Cerebellar nuclear complex (tissue), 1 donor: ENCODE measurements around the gene RPL10.

Experiments used
- DNase-seq, 2 experiments: peaks; one replicate each; lab custom pipeline; 2025; lab: John Stamatoyannopoulos, UW

Gene RPL10

DNA sequence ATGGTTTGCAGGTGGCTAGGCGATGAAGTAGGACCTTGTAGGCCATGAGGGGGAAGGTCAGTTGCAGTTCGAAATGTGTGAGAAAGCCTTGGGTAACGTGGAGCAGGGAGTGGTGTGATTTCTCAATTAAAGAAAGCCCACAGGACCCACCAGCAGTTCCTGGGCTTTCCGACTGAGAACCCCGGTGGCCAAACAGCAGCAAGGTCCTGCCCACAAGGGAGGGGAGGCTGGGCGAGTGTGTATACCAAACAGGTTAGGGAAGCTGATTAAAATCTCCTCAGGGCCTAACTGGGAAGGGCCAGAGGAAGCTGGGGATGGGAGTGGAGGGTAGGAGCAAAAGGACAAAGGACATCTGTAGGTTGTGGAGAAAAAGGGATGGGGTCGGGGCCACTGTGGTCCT lies 32.7 kb downstream of the RPL10 start:
- no peak for DNase-seq

DNA sequence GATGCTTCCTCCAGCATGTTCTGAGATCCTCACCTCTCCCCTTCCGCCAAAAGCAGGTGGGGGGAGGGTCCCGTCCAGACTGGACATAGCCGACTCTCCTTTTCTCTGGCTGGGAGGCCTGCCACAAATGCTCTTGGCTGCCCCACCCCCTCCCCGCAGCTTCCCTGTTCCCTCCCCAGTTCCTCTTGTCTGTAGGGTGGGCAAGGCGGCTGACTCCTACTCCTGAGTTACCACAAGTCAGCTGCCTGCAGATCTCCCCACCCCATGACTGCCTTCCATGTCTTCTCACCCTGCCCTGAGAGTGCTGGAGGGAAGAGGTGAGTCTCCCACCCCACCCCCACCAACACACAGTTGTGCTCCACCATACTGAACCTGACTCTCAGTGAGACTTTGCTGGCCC lies 33.2 kb downstream of the RPL10 start:
- DNase-seq: no peak

DNA sequence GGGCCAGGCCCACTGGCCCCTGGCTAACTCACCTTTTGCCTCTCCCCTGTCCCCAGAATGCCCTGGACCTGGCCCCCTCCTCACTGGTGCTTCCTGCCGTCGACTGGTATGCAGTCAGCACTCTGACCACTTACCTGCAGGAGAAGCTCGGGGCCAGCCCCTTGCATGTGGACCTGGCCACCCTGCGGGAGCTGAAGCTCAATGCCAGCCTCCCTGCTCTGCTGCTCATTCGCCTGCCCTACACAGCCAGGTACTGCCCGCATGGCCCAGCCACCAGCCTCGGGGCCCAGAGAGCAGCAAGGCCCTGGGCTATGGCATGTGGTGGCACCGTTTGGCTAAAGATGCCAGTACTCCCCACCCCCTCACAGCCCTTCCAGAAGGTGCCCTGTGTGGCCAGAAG lies 34.0 kb downstream of the RPL10 start:
- no peak for DNase-seq

DNA sequence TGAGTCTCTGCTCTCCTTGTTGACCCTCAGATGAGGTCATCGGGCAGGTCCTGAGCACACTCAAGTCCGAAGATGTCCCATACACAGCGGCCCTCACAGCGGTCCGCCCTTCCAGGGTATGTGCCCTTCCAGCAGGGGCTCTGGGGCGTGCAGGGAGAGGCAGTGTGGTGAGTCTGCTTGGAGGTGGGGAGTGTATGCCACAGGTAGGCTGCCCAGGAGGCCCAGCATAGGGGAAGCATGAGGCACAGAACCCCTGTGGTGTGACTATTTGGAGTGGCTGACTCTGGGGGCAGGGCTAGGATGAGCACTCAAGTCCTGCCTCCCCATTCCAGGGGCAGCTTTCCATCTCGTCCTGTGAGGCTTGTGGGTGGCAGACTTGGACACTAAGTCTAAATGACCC lies 35.4 kb downstream of the RPL10 start:
- no peak for DNase-seq

DNA sequence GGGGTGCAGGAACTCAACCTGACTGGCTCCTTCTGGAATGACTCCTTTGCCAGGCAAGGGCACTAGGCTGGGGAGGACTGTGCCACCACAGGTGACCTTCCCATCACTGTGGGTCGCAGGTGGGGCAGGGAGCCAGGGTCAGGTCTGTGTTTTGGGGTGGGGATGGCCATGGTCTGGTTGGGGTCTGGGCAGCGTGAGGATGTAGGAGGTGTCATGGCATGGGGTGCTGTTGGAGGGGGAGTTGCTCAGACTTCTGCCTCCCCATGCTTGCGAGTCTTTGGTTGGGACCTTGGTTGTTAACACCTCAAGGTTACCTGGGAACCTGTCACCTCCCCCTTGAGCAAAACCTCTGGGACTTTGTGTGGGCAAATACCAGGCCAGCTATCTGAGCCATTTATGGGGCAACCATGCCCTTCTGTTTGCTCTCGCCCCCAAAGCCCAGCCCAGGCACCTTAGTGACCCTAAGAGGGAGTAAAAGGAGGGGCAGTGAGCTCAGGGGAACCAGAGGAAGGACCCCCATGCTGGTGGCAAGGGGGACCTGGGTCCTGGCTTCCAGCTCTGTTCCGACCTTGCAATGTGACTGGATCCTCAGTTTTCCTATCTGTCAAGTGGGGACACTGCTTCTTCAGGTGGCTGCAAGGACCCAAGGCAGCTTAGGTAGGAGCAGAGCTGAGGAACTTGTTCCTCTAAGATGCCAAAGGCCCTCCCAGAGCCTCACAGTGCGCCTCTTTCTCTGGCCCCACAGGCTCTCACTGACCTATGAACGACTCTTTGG lies 36.4 kb downstream of the RPL10 start:
- DNase-seq: no peak

DNA sequence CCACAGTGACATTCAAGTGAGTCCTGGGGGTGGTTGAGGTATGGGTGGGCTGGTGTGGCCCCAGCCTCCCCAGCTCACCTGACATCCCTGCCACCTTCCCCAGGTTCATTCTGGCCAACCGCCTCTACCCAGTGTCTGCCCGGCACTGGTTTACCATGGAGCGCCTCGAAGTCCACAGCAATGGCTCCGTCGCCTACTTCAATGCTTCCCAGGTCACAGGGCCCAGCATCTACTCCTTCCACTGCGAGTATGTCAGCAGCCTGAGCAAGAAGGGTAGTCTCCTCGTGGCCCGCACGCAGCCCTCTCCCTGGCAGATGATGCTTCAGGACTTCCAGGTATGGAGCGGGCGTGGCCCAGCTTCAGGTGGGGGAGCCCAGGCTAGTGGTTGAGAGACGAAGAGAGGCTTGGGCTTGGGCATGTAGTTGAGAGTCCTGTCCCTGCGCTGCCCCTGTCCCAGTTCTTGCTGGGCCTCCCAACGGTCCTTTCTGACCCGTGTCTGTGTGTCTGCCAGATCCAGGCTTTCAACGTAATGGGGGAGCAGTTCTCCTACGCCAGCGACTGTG lies 37.1 kb downstream of the RPL10 start:
- DNase-seq: no peak

DNA sequence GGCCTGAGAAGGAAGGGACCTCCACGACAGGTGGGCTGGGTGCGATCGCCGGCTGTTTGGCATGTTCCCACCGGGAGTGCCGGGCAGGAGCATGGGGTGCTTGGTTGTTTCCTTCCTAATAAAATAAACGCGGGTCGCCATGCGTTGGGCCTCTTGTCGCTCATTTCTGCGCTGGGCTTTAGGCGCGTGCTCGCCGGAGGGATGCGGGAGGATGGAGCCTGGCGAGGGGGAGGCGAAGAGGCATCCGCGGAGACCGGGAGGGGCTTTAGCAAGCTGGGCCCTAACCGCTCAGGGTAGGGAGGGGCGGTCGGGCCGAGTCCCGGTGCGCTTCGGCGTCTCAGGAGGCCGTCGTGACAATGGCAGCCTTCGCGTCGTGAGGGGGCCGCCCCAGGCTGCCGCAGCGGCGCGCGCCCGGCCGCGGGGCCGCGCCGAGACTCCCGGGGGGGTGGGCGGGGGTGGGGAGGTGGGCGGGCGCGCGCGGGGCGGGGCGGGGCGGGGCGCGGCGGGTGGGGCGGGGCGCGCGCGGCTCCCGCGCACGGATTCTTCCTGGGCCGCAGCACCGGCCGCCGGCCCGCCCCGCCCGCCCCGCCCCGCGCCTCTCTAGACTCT lies 38.3 kb downstream of the RPL10 start:
- no peak for DNase-seq

DNA sequence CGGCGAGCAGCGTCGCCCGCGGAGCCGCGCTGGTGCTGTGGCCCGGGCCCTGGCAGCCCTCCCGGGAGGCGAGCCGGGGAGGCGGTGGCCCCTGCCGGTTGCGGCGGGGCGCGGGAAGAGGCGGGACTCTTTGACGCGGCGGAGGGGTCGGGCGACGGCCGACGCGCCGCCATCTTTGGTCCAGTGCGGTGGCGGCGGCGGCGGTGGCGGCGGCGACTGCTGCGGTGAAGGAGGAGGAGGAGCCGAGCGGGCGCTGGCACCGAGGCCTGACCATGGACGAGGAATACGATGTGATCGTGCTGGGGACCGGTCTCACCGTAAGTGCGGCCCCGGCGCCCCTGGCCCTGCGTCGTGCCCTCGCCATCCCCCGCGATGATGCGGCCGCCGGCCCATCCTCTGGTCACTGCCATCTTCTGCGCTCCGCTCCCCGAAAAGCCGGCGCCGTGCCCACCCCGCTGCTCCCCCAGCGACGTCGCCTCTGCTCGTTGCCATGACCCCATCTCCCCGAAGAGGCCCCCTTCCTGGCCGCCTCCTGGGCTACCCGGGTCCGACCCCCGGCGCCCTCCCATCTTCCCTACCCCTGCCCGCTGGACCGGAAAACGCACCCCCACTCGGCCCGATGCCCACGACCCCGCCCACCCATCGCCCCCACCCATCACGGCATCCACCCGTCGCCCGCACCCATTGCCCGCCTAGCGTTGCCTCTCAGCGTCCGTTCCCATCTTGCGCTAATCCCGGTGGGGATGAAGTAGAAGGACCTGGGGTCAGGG lies 39.0 kb downstream of the RPL10 start, which contains the start of gene GDI1:
Gene GDI1 (plus strand): TSS at position 172 of the 770 bp plus-strand sequence. CDS start 101 bp downstream, at position 273.
- DNase-seq: no peak

DNA sequence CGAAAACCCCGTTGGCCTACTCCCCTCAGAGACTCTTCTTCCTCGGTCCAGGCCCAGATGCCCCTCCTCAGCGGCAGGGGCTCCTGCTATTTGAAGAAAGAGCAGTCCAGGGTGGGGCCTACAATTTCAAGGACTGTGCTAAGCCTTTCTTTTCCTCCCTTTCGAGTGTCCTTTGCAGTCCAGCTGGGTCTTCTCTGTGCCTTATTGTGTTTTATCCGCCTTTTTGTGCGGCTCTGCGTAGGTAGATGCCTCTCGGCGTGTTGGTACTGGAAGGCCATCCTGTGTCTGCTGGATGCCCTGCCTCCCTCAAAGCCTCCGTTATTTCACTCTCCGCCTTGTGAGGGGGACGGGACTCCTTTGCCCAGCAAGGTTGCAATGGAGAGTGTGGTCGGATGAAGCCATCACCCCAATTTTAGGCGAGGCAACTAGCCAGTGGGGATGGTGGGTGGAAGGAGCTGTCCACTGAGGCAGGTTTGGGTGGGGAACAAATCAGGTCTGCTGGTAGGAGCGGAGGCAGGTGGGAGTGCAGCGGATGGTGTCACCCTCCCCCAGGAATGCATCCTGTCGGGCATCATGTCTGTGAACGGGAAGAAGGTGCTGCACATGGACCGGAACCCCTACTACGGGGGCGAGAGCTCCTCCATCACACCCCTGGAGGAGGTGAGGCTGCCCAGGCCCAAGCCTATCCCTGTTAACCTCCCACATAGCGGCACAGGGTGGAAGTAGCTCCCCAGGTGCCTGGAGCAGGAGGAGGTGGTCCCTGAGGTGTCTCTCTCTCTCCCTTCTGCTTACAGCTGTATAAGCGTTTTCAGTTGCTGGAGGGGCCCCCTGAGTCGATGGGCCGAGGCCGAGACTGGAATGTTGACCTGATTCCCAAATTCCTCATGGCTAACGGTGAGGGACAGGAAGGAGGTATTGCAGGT lies 40.1 kb downstream of the RPL10 start:
- DNase-seq: no peak

DNA sequence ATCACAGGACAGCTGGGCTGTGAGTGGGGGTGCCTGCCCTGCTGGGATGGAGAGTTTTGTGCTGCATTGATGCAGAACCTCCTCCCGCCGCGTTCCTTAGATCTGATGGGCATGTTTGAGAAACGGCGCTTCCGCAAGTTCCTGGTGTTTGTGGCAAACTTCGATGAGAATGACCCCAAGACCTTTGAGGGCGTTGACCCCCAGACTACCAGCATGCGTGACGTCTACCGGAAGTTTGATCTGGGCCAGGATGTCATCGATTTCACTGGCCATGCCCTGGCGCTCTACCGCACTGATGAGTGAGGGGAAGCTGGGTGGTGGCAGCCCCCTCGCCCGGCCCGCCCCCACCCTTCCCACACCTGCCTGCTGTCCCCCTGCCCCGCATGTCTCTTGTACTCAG lies 41.7 kb downstream of the RPL10 start:
- DNase-seq: no peak

DNA sequence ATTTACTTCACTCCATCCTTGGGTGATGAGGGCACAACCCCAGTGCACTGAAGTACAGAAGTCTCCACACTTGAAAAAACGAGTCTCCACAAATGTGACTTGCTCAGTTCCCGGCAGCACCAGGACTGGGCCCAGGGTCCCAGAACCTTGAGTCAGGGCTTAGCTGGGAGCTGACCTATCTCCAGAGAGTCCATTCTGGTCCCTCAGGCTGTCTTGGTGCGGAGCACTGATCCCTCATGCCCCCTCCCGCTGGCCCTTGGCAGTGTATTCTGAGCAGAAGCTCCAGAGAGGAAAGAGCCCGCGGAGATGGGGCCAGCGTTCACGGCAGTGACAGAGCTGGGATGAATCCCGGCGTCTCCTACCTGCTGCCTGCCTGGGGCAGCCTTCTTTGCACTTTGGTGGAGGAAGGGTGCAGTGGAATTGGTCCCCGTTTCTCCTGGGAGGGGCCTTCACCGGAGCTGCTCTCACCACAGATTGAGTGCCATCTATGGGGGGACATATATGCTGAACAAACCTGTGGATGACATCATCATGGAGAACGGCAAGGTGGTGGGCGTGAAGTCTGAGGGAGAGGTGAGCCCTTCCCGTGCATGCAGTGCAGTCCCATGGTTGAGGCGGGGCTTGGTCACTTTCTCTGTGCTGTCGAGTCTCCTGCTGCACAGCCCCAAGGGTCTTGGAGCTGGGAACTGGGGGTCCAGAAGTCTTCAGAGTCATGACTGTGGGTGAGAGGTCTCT lies 42.6 kb downstream of the RPL10 start:
- DNase-seq: no peak

DNA sequence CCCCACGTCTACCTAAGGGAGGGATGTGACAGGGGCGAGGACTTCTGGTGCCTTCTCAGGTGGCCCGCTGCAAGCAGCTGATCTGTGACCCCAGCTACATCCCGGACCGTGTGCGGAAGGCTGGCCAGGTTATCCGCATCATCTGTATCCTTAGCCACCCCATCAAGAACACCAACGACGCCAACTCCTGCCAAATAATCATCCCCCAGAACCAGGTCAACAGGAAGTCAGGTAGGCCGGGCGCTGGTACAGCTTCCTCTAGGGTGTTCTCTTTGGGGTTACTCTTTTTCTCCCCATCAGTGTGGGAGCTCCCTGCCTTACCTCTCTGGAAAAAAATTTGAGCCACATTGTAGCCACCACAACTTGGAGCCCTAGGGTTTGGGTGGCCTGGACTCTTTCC lies 43.4 kb downstream of the RPL10 start:
- DNase-seq: no peak

DNA sequence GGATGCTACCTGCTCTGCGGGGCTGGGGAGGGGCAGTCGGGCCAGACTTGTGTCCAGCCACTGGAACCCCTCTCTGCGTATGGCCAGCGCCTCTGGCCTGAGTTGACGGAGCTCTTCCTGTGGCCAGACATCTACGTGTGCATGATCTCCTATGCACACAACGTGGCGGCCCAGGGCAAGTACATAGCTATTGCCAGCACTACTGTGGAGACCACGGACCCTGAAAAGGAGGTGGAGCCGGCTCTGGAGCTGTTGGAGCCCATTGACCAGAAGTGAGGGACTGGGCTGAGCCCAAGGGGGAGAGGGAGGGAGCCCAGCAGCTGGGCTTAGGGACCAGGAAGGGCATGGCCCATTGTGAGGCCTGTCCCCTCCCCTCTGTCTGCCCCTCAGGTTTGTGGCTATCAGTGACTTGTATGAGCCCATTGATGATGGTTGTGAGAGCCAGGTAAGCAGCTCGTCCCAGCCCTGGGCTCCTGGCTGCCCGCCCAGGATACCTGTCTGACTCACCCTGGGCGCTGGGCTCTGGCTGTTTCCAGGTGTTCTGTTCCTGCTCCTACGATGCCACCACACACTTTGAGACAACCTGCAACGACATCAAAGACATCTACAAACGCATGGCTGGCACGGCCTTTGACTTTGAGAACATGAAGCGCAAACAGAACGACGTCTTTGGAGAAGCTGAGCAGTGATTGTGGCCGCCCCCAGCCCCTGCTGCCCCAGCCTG lies 44.0 kb downstream of the RPL10 start:
- DNase-seq: no peak

DNA sequence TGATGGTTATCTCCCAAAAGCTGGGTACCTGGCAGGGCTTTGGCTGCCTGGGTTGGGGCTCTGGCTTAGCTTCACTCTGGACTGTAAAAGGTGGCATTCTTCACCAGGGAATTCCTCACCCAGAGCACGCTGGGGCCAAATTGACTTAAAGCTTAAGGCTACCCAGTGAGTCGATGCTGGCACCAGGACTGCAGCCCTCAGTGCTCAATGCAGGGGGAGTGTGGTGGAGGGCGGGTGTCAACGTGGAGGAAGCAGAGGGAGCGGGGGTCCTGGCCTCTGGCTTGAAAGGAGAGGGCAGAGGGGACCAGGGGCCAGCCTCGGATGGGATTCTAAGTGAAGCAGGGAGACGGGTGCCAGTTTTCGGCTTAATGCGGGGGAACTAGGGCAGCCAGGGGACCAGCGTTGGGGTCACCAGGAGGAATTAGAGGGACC lies 45.3 kb downstream of the RPL10 start:
- DNase-seq: no peak

DNA sequence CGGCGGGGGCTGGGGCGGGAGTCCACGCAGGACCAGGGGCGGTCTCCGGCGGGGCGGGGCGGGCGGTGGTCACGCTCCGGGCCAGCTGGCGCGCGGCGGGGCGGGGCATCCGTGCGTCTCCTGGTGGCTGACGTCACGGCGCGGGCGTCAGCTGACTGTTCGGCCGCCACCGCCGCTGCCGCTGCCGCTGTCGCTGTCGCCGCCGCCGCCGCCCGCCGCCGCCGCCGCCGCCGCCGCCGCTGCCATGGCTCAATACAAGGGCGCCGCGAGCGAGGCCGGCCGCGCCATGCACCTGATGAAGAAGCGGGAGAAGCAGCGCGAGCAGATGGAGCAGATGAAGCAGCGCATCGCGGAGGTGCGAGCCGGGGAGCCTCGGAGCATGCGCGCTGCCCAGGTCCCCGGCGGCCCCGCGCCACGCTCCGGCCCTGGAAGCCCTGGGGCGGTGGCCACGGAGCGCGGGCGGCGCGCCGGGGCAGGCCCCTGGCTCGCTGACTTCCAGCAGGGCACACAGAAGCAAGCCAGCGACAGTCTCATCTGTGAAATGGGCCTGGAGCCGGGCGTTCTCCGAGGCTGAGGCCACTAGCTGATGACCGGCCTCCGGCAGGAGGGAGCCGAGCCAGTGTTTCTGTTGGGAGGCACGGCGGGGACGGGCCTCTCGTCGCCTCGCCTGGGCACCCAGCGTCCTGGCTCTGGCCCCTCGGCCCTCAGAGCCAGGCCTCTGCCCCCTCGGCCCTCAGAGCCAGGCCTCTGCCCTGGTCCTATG lies 46.0 kb downstream of the RPL10 start, which contains the start of gene FAM50A:
Gene FAM50A (plus strand): TSS at position 150 of the 763 bp plus-strand sequence. CDS start 95 bp downstream, at position 245.
- peak in 1 of 2 experiments; percentile 2 for DNase-seq

DNA sequence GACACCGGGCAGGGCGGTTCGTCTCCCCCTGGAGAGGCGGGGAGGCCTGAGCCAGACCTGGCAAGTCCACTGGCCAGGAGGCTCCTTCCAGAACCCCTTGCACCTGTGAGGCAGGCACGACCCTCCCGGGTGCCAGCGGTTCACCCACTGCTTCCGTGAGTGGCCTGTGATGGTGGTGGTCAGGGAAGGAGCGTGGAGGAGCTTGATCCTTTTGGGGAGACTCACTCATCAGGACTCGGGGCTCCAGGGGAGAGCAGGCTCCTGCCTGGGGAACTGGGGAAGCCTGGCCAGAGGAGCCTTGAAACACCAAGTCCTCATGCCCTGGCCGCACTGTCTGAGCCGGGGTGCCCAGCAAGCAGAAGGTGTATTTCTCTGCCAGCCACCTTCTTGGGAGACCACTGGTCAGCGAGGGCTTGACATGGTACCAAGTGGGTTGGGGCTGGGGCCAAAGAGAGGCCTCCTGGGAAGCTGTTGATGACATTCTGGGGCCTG lies 46.6 kb downstream of the RPL10 start:
- no peak for DNase-seq

DNA sequence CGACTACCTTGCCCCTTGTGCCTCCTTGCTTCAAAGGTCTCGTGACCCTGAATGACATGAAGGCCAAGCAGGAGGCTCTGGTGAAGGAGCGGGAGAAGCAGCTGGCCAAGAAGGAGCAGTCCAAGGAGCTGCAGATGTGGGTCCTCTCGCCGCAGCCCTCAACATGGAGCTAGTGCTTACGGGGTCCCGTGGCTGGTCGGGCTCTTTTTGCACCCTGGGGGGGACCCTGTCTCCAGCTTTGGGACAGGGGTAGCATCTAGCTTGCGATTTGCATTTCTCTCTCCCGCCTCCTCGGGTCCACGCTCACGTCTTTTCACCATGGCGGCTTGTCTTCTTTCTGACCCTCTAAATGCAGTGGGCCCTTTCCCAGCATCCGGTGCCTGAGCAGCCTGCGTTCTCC lies 47.6 kb downstream of the RPL10 start:
- no peak for DNase-seq

DNA sequence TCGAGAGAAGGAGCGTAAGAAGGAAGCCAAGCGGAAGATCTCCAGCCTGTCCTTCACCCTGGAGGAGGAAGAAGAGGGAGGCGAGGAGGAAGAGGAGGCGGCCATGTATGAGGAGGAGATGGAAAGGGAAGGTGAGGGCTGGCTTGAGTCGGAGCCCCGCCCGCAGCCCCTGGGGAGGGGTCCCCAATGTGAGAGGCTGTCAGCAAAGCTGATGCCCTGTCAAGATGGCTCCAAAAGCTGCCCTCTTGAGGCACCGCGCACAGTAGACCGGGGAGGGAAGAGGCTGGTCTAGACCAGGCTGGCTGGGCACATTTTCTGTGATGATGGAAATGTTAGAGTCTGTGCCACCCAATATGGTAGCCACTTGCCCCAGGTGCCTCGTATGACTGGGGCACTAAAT lies 48.3 kb downstream of the RPL10 start:
- no peak for DNase-seq

DNA sequence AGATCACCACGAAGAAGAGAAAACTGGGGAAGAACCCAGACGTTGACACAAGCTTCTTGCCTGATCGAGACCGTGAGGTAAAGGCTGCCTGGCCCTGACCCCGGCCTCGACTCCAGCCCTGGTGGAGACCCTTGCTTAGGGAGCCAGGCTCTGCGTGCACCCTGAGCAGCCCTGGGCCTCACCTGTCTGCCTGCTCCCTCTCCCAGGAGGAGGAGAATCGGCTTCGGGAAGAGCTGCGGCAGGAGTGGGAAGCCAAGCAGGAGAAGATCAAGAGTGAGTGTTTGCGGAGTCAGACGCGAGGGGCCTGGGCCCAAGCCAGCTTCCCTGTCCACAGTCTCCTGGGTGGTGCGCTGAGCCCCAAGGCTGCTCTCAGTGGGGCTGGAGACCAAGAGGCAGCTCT lies 50.3 kb downstream of the RPL10 start:
- DNase-seq: no peak
